ENCODE results near the gene ANKRD23.

Gene ANKRD23

DNA sequence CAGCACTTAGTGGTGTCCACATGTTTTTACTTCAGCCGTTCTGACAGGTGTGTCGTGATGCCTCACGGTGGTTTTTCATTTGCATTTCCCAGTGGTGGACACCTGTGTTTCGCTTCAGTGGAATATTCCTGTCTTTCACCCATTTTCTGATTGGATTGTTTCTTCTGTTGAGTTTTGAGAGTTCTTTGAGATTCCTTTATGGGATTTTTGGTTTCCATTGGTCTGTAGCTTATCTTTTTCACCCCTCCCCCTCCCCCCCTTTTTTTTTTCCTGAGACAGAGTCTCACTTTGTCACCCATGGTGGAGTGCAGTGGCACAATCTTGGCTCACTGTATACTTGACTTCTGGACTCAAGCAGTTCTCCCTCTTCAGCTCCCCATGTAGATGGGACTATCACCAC is 8.0 kb downstream of the ANKRD23 start:
- no peaks in the 10 kb centered on the region for H3K27me3 ChIP-seq (replicated peaks; ENCODE audit: insufficient read depth, low read length)
- H3K9ac ChIP-seq (ENCODE audit: low read length) = no peak overlapping the region
- H4K20me1 ChIP-seq (ENCODE audit: insufficient read depth, low read length) = no peaks in the 10 kb centered on the region
- H3K4me2 ChIP-seq (ENCODE audit: low read depth, low read length) = no peak overlapping the region
- H3K79me2 ChIP-seq (ENCODE audit: low read length) = no peaks in the 10 kb centered on the region; the same call in 1 of the 2 replicates
- H3F3A ChIP-seq (ENCODE audit: insufficient read depth, low read length) = peaks cover 11% of the 10 kb centered on the region; the same call in 1 of the 2 replicates
- no peak overlapping the region for H3K27ac ChIP-seq (ENCODE audit: low read length)
- H3K4me1 ChIP-seq (ENCODE audit: low read length) = peaks cover 22% of the 10 kb centered on the region
- no peaks in the 10 kb centered on the region for H3K36me3 ChIP-seq (replicated peaks; ENCODE audit: insufficient read depth, low read length)
- H3K9me2 ChIP-seq (replicated peaks; ENCODE audit: insufficient read depth, low read length) = no peaks in the 10 kb centered on the region
- TF ChIP-seq, protein P1, sequence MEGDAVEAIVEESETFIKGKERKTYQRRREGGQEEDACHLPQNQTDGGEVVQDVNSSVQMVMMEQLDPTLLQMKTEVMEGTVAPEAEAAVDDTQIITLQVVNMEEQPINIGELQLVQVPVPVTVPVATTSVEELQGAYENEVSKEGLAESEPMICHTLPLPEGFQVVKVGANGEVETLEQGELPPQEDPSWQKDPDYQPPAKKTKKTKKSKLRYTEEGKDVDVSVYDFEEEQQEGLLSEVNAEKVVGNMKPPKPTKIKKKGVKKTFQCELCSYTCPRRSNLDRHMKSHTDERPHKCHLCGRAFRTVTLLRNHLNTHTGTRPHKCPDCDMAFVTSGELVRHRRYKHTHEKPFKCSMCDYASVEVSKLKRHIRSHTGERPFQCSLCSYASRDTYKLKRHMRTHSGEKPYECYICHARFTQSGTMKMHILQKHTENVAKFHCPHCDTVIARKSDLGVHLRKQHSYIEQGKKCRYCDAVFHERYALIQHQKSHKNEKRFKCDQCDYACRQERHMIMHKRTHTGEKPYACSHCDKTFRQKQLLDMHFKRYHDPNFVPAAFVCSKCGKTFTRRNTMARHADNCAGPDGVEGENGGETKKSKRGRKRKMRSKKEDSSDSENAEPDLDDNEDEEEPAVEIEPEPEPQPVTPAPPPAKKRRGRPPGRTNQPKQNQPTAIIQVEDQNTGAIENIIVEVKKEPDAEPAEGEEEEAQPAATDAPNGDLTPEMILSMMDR (IDR thresholded peaks at IDR 0.05; ENCODE audit: low read length) = no peak
- TF ChIP-seq EZH2 (optimal IDR thresholded peaks at IDR 0.05; ENCODE audit: low read depth, low read length) = no peak
- no peak for TF ChIP-seq EZH2phosphoT487 (IDR thresholded peaks at IDR 0.05; ENCODE audit: low read length)
- H3K4me3 ChIP-seq (ENCODE audit: low read length) = no peak overlapping the region
- no peak overlapping the region for H2AFZ ChIP-seq (ENCODE audit: low read length)
- DNase-seq = no peak
- H3K9me3 ChIP-seq (replicated peaks; ENCODE audit: insufficient read depth, low read length) = no peaks in the 10 kb centered on the region

DNA sequence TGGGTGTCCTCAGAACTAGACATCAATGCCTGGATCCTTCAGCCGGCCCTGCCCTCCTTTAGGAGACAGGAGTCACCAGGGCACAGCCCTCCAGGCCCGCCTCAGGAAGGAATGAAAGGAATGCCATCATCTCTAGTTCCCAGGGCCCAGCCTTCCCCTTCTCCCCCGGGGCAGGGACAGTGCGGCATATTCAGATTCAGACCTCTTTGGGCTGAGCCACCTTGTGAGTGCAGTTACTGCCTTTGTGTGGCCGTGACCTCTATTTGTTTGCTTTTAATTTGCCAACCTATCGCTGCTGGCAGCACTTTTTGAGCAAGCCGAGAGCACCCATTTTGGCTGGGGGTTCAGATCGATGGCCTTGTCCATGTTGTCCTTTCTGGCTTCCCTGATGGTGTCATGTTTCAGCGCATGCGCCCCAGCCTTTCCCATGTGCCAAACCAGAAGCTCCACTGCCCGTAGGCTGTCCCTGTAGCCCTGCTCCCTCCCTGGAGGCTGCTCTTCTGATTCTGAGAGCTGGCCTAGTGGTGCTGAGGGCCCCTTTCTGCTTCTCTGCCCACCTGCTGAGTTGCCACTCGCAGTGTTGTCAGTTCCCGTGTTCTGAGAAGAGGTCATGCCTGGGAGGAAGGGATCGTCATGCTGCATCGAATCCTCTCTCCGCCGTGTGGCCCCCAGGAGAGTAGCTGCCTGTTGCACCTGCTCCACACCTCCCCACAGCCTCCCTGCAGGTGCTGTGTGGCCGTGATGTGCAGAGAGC is 10.9 kb downstream of the ANKRD23 start:
- Histone ChIP-seq H3K4me1 (ENCODE audit: low read length) (no peaks in the 10 kb centered on the region), H3F3A (ENCODE audit: insufficient read depth, low read length) (peaks cover 16% of the 10 kb centered on the region), H3K27me3 (replicated peaks; ENCODE audit: insufficient read depth, low read length) (no peaks in the 10 kb centered on the region), H3K9me3 (replicated peaks; ENCODE audit: insufficient read depth, low read length) (no peaks in the 10 kb centered on the region), H4K20me1 (ENCODE audit: insufficient read depth, low read length) (no peaks in the 10 kb centered on the region), H3K36me3 (replicated peaks; ENCODE audit: insufficient read depth, low read length) (peaks cover 4% of the 10 kb centered on the region; the same call in 1 of the 2 replicates), H3K4me3 (ENCODE audit: low read length) (no peak overlapping the region), H3K9ac (ENCODE audit: low read length) (no peak overlapping the region), H3K27ac (ENCODE audit: low read length) (no peak overlapping the region), H3K9me2 (replicated peaks; ENCODE audit: insufficient read depth, low read length) (no peaks in the 10 kb centered on the region), H3K4me2 (ENCODE audit: low read depth, low read length) (no peak overlapping the region), H3K79me2 (ENCODE audit: low read length) (0 out of 2 replicates have a peak, but pooled peaks cover 3% of the 10 kb centered on the region), H2AFZ (ENCODE audit: low read length) (no peak overlapping the region)
- TF ChIP-seq EZH2 (optimal IDR thresholded peaks at IDR 0.05; ENCODE audit: low read depth, low read length) = no peak
- TF ChIP-seq, protein P1 (IDR thresholded peaks at IDR 0.05; ENCODE audit: low read length) = no peak
- TF ChIP-seq EZH2phosphoT487 (IDR thresholded peaks at IDR 0.05; ENCODE audit: low read length) = no peak
- no peak for DNase-seq

DNA sequence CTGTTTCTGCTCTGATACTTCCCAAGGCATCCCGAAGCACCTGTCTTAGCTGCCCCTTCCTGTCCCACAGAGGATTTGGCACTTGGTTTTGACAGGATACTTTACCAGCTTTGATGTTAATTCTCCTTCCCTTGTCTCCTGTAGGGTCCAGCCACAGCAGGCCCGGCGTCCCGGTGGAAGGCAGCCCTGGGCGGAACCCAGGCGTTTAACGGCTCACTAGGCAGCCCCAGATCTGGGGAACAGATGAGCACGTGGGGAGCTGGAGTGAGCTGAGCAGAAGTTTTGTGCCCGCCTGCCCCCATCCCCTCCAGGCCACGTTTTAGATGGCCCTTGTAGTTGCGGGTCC is 11.4 kb downstream of the ANKRD23 start:
- TF ChIP-seq EZH2phosphoT487 (IDR thresholded peaks at IDR 0.05; ENCODE audit: low read length) (no peak), EZH2 (optimal IDR thresholded peaks at IDR 0.05; ENCODE audit: low read depth, low read length) (no peak)
- TF ChIP-seq, protein P1 (IDR thresholded peaks at IDR 0.05; ENCODE audit: low read length) = no peak
- no peak overlapping the region for H3K9ac ChIP-seq (ENCODE audit: low read length)
- no peaks in the 10 kb centered on the region for H4K20me1 ChIP-seq (ENCODE audit: insufficient read depth, low read length)
- no peaks in the 10 kb centered on the region for H3K4me1 ChIP-seq (ENCODE audit: low read length)
- no peak overlapping the region for H3K4me3 ChIP-seq (ENCODE audit: low read length)
- 0 out of 2 replicates have a peak, but pooled peaks cover 9% of the 10 kb centered on the region for H3K79me2 ChIP-seq (ENCODE audit: low read length)
- H2AFZ ChIP-seq (ENCODE audit: low read length) = no peak overlapping the region
- no peak overlapping the region for H3K27ac ChIP-seq (ENCODE audit: low read length)
- H3K9me3 ChIP-seq (replicated peaks; ENCODE audit: insufficient read depth, low read length) = no peaks in the 10 kb centered on the region
- no peaks in the 10 kb centered on the region for H3K9me2 ChIP-seq (replicated peaks; ENCODE audit: insufficient read depth, low read length)
- no peak for DNase-seq
- H3K36me3 ChIP-seq (replicated peaks; ENCODE audit: insufficient read depth, low read length) = peaks cover 4% of the 10 kb centered on the region
- no peaks in the 10 kb centered on the region for H3K27me3 ChIP-seq (replicated peaks; ENCODE audit: insufficient read depth, low read length)
- peaks cover 16% of the 10 kb centered on the region for H3F3A ChIP-seq (ENCODE audit: insufficient read depth, low read length)
- no peak overlapping the region for H3K4me2 ChIP-seq (ENCODE audit: low read depth, low read length)
